ENCODE results near the gene GXYLT2. TPM values are rescaled to one million over a fixed set of nuclear protein-coding genes. Genes with fewer than 3 reads are reported as not detected.

GXYLT2 gene
- total RNA-seq, 1 experiment from 2014 or later = 4.8 TPM

DNA sequence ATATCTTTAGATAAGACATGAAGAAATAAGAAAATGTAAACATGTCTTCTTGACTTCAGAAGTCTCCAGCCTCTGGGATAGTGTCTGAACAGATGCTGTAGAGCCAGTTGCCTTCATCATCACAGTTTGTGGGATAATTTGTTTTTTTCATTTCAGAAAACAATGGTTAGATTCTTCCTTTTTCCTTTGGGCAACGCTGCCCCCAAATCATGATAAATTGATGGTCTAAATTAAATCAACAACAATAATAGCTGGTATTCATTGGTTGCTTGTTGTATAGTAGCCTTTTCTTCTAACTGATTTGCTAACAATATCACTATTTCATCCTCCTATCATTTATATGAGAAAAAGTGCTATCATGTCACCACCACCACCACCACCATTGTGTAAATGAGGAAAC is 27.0 kb upstream of the GXYLT2 start:
- H3K27me3 Mint-ChIP-seq (ENCODE audit: insufficient read depth, unreplicated experiment) = no peaks in the 10 kb centered on the region
- Histone ChIP-seq H3K9me3 (no peaks in the 10 kb centered on the region), H3K4me1 (no peaks in the 10 kb centered on the region; the same call in 1 of the 2 replicates), H3K4me3 (ENCODE audit: low read depth, low read length) (no peak overlapping the region), H3K36me3 (ENCODE audit: control insufficient read depth, insufficient read depth, low read length) (no peaks in the 10 kb centered on the region), H3K27me3 (replicated peaks; ENCODE audit: control insufficient read depth, insufficient read depth, low read length) (no peaks in the 10 kb centered on the region)
- DNase-seq = no peak
- TF ChIP-seq, protein P1, sequence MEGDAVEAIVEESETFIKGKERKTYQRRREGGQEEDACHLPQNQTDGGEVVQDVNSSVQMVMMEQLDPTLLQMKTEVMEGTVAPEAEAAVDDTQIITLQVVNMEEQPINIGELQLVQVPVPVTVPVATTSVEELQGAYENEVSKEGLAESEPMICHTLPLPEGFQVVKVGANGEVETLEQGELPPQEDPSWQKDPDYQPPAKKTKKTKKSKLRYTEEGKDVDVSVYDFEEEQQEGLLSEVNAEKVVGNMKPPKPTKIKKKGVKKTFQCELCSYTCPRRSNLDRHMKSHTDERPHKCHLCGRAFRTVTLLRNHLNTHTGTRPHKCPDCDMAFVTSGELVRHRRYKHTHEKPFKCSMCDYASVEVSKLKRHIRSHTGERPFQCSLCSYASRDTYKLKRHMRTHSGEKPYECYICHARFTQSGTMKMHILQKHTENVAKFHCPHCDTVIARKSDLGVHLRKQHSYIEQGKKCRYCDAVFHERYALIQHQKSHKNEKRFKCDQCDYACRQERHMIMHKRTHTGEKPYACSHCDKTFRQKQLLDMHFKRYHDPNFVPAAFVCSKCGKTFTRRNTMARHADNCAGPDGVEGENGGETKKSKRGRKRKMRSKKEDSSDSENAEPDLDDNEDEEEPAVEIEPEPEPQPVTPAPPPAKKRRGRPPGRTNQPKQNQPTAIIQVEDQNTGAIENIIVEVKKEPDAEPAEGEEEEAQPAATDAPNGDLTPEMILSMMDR (IDR thresholded peaks at IDR 0.05; ENCODE audit: insufficient read depth in 1 of 2, low read depth in 1 of 2, low read length in 1 of 2, severe bottlenecking in 1 of 2, unreplicated experiment in 1 of 2) = no peak
- H3K4me3 Mint-ChIP-seq (ENCODE audit: unreplicated experiment) = no peak overlapping the region
- no TSS peak for BruUV-seq (replicated peaks)
- H3K27ac Mint-ChIP-seq (ENCODE audit: unreplicated experiment) = no peak overlapping the region
- no peaks in the 10 kb centered on the region for H3K36me3 Mint-ChIP-seq (ENCODE audit: insufficient read depth, unreplicated experiment)
- H3K4me1 Mint-ChIP-seq (ENCODE audit: low read depth, unreplicated experiment) = no peaks in the 10 kb centered on the region
- H3K9me3 Mint-ChIP-seq (ENCODE audit: unreplicated experiment) = no peaks in the 10 kb centered on the region
- ChIA-PET CTCF (interaction anchor here (0.6 to 2.4 kb wide), 2 partner anchors 10 to 51 kb away, joined by 3 to 5 read pairs; no protein-coding TSS in a partner anchor), POLR2A (no interaction called here)
- intact Hi-C loops (cut with micrococcal nuclease; ENCODE audit: unreplicated experiment) = no loop called here

DNA sequence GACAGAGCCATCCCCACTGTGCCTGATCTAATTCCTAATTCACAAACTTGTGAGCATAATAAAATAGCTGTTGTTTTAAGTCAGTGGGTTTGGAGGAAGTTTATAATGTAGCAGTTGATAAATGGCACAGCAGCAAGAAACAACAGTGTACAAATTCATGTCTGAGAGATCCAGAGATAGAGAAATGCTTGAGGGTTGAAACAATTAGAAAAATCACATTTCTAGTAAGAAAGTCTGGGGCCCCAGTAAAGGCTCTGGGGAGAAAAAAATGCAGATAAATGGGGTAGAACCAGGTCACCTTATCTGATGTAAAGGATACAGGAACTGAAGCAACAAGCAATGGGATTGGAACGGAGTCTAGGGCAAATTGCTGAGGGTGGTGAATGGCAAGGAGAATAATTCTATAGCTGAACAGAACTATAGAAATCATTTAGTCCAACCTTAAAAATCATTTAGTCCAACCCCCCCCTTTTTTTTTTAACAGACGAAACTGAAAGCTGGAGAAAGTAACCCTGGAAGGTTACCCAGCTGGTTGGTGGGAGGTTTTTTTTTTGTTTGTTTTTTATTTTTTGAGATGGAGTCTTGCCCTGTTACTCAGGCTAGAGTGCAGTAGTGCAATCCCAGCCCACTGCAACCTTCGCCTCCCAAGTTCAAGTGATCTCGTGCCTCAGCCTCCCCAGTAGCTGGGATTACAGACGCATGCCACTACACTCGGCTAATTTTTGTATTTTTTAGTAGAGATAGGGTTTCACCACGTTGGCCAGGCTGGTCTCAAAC is 25.3 kb upstream of the GXYLT2 start:
- POLR2A ChIA-PET = interaction anchor here (0.6 kb wide), 1 partner anchor 58 kb away, joined by 4 read pairs; no protein-coding TSS in a partner anchor
- Histone ChIP-seq H3K9me3 (no peaks in the 10 kb centered on the region), H3K4me3 (ENCODE audit: low read depth, low read length) (no peak overlapping the region), H3K4me1 (no peaks in the 10 kb centered on the region; the same call in 1 of the 2 replicates), H3K27me3 (replicated peaks; ENCODE audit: control insufficient read depth, insufficient read depth, low read length) (no peaks in the 10 kb centered on the region), H3K36me3 (ENCODE audit: control insufficient read depth, insufficient read depth, low read length) (no peaks in the 10 kb centered on the region)
- no peaks in the 10 kb centered on the region for H3K27me3 Mint-ChIP-seq (ENCODE audit: insufficient read depth, unreplicated experiment)
- H3K4me1 Mint-ChIP-seq (ENCODE audit: low read depth, unreplicated experiment) = no peaks in the 10 kb centered on the region
- BruUV-seq (replicated peaks) = no TSS peak
- H3K27ac Mint-ChIP-seq (ENCODE audit: unreplicated experiment) = no peak overlapping the region
- intact Hi-C loops (cut with micrococcal nuclease; ENCODE audit: unreplicated experiment) = no loop called here
- H3K4me3 Mint-ChIP-seq (ENCODE audit: unreplicated experiment) = no peak overlapping the region
- no peaks in the 10 kb centered on the region for H3K9me3 Mint-ChIP-seq (ENCODE audit: unreplicated experiment)
- CTCF ChIA-PET = interaction anchor here (2.4 kb wide), 1 partner anchor 11 kb away, joined by 5 read pairs; no protein-coding TSS in a partner anchor
- no peaks in the 10 kb centered on the region for H3K36me3 Mint-ChIP-seq (ENCODE audit: insufficient read depth, unreplicated experiment)
- DNase-seq = no peak
- TF ChIP-seq, protein P1 (IDR thresholded peaks at IDR 0.05; ENCODE audit: insufficient read depth in 1 of 2, low read depth in 1 of 2, low read length in 1 of 2, severe bottlenecking in 1 of 2, unreplicated experiment in 1 of 2) = no peak

DNA sequence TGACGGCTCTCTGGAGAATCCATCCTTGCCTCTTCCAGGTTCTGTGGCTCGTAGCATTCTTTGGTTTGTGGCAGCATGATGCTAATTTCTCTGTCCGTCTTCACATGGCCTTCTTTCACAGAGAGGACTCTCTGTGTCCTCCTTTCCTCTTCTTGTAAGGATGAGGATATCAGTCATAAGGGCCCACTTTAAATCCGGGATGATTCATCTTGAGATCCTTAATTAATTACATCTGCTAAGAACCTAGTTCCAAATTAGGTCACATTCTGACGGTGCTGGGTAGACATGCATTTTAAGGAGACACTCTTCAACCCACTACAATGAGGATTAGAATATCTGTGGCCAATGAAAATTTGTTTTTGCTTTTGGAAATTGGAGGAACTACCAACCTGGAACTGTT is 15.7 kb upstream of the GXYLT2 start:
- no peak for DNase-seq
- ChIA-PET POLR2A (no interaction called here), CTCF (no interaction called here)
- TF ChIP-seq, protein P1 (IDR thresholded peaks at IDR 0.05; ENCODE audit: insufficient read depth in 1 of 2, low read depth in 1 of 2, low read length in 1 of 2, severe bottlenecking in 1 of 2, unreplicated experiment in 1 of 2) = no peak
- no peak overlapping the region for H3K27ac Mint-ChIP-seq (ENCODE audit: unreplicated experiment)
- intact Hi-C loops (cut with micrococcal nuclease; ENCODE audit: unreplicated experiment) = no loop called here
- Histone ChIP-seq H3K36me3 (ENCODE audit: control insufficient read depth, insufficient read depth, low read length) (no peaks in the 10 kb centered on the region), H3K4me3 (ENCODE audit: low read depth, low read length) (no peak overlapping the region), H3K27me3 (replicated peaks; ENCODE audit: control insufficient read depth, insufficient read depth, low read length) (no peaks in the 10 kb centered on the region), H3K9me3 (no peaks in the 10 kb centered on the region), H3K4me1 (no peaks in the 10 kb centered on the region)
- H3K27me3 Mint-ChIP-seq (ENCODE audit: insufficient read depth, unreplicated experiment) = peaks cover 4% of the 10 kb centered on the region
- no peaks in the 10 kb centered on the region for H3K36me3 Mint-ChIP-seq (ENCODE audit: insufficient read depth, unreplicated experiment)
- BruUV-seq (replicated peaks) = no TSS peak
- H3K9me3 Mint-ChIP-seq (ENCODE audit: unreplicated experiment) = peaks cover 10% of the 10 kb centered on the region
- H3K4me3 Mint-ChIP-seq (ENCODE audit: unreplicated experiment) = no peak overlapping the region
- peaks cover 9% of the 10 kb centered on the region for H3K4me1 Mint-ChIP-seq (ENCODE audit: low read depth, unreplicated experiment)

All from Caco-2 (cell line).